DOHH2 (cell line): Measurements from ENCODE around the gene CDS2.

Source experiments
- EZH2phosphoT487 ChIP-seq: fragments of 200-600 bp; sonication (generic); IDR thresholded peaks from 2 replicates; pipeline ENCODE4 v1.6.1; 2017; ENCODE audit warnings: borderline replicate concordance, mild to moderate bottlenecking, antibody characterized with exemption, low read length, moderate library complexity, mixed read lengths
- TF ChIP-seq, protein P1 (sequence below): fragments of 200-600 bp; sonication (generic); IDR thresholded peaks from one replicate; pipeline ENCODE4 v1.5.1; 2014; ENCODE audit warnings: antibody characterized with exemption, mild to moderate bottlenecking, low read depth, low read length; ENCODE audit not compliant: poor library complexity, severe bottlenecking

- TF ChIP-seq, protein P1, sequence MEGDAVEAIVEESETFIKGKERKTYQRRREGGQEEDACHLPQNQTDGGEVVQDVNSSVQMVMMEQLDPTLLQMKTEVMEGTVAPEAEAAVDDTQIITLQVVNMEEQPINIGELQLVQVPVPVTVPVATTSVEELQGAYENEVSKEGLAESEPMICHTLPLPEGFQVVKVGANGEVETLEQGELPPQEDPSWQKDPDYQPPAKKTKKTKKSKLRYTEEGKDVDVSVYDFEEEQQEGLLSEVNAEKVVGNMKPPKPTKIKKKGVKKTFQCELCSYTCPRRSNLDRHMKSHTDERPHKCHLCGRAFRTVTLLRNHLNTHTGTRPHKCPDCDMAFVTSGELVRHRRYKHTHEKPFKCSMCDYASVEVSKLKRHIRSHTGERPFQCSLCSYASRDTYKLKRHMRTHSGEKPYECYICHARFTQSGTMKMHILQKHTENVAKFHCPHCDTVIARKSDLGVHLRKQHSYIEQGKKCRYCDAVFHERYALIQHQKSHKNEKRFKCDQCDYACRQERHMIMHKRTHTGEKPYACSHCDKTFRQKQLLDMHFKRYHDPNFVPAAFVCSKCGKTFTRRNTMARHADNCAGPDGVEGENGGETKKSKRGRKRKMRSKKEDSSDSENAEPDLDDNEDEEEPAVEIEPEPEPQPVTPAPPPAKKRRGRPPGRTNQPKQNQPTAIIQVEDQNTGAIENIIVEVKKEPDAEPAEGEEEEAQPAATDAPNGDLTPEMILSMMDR = no peak
- no peak for TF ChIP-seq EZH2phosphoT487
Observed at GRCh38 chr20:5127859-5128424, 1.1 kb downstream of the CDS2 start.
